ENCODE results near the gene LRP4.

DNA sequence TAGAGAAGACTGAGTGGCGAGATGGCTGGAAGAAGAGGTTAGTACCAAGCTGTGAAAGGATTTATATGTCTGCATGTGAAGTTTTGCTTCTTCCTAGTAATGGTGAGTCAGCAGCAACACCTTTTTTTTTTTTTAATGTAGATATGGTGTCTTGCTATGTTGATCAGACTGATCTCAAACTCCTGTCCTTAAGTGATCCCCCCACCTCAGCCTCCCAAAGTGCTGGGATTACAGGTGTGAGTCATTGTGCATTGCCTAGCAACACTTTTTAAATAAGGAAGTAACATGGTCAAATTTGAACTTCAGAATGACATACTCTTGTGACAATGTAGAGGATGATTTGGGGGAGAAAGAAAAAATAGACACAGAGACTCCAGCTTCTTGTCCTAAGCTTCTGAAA, 11.7 kb upstream of the LRP4 start:
- TF ChIP-seq POLR2A (IDR thresholded peaks at IDR 0.05), result no peak
- TF ChIP-seq, protein P1, sequence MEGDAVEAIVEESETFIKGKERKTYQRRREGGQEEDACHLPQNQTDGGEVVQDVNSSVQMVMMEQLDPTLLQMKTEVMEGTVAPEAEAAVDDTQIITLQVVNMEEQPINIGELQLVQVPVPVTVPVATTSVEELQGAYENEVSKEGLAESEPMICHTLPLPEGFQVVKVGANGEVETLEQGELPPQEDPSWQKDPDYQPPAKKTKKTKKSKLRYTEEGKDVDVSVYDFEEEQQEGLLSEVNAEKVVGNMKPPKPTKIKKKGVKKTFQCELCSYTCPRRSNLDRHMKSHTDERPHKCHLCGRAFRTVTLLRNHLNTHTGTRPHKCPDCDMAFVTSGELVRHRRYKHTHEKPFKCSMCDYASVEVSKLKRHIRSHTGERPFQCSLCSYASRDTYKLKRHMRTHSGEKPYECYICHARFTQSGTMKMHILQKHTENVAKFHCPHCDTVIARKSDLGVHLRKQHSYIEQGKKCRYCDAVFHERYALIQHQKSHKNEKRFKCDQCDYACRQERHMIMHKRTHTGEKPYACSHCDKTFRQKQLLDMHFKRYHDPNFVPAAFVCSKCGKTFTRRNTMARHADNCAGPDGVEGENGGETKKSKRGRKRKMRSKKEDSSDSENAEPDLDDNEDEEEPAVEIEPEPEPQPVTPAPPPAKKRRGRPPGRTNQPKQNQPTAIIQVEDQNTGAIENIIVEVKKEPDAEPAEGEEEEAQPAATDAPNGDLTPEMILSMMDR (IDR thresholded peaks at IDR 0.05), result no peak

Data from vagina (tissue), 2 donors.